KBM-7 (cell line): ENCODE data around the gene STAT6.

Experiments
- DNase-seq: peaks from one replicate; pipeline ENCODE4 v3.0.0-alpha.2; 2015
- in situ Hi-C: fragments of 300-500 bp; cut with MboI; formaldehyde crosslinking; loops from 2 replicates; pipeline ENCODE4 v1.14.3; 2020; ENCODE audit warnings: low sequenced_read_pairs, low pct_unique_long_range_greater_than_20kb, mixed read lengths

The STAT6 gene

GRCh38 chr12:57146961-57147944 is 36.1 kb upstream of the STAT6 start, which contains the start of gene LRP1-AS:
Gene LRP1-AS, minus strand, starts transcription at chr12:57147619.
- in situ Hi-C loops = no loop called here
- no peak for DNase-seq

DNA sequence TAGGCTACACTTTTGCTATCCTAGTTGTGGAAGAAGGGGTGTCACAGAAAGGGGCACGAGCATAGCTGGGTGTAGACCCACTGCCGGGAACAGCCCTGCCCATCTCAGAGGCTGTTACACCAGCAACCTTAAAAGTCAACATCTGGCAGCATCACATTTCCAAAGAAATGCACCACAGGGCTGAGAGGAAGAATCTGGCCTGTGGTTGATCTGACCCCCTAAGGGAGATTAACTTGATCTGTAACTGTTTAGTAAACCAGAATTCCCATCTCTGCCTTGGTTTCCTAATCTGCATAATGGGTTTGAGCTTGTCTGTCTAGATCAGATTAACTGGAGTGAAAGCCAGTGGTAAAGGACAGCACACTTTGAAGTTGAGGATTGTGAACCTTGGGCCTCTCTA is 34.9 kb upstream of the STAT6 start:
- DNase-seq = no peak
- in situ Hi-C loops = no loop called here

- in situ Hi-C loops = no loop called here
- no peak for DNase-seq
Observed at GRCh38 chr12:57145460-57146059, 34.4 kb upstream of the STAT6 start.

GRCh38 chr12:57143454-57143853 is 32.3 kb upstream of the STAT6 start:
- DNase-seq = no peak
- in situ Hi-C loops = no loop called here

DNA sequence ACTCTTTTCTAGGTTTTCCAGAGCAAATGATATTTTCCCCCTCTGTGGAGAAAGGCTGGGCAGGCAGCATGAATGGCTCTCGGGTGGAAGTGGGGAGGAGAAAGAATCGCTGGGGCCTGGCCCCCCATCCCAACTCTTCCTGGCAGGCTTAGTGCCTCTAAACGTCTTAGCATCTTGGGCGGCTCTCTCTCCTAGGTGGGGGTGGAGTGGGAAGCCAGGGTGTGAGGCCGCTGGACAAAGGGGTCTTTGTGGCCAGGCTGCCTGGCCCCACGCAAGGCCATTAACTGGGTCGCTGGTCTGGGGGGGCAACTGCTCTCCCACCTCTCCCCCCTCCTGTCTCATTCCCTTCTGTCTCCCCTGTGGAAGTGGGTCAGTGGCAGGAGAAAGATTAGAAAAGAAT is 31.6 kb upstream of the STAT6 start:
- DNase-seq = no peak
- in situ Hi-C loops = no loop called here

- DNase-seq = no peak
- in situ Hi-C loops = no loop called here
Observed at GRCh38 chr12:57142121-57142520, 31.0 kb upstream of the STAT6 start.

- in situ Hi-C loops = no loop called here
- DNase-seq = no peak
Observed at GRCh38 chr12:57141249-57141648, 30.1 kb upstream of the STAT6 start.

DNA sequence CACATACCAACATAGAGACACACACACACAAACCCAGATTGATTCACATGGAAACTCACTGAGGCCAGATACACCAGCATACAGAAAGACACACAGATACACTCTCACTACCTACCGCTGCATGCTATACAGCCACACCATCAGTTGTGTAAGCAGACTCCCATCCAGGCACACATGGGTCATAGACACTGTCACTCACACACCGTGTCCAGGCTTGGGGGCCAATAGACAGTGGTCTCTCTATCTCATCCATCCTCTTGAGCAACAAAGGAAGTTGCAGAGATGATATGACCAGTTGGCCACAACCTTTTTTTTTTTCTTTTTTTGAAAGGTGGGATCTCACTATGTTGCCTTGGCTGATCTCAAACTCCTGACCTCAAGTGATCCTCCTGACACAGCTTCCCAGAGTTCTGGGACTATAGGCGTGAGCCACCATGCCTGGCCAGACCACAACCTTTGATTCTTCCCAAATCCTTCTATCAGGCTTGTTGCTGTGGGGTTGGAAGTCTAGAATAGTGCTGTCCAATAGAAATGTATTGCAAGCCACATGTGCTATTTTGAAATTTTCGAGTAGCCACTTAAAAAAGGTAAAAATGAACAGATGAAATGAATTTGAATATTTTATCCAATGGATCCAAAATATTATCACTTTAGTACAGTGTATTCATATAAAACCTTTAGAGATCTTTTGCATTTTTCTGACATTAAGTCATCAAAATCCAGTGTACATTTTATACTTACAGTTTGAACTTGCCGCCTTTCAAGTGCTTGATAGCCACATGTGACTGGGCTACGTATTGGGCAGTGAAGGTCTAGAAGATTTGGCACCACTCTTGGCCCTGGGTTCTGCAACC is 28.9 kb upstream of the STAT6 start:
- in situ Hi-C loops = no loop called here
- no peak for DNase-seq

GRCh38 chr12:57138526-57139272 is 27.5 kb upstream of the STAT6 start:
- DNase-seq = no peak

DNA sequence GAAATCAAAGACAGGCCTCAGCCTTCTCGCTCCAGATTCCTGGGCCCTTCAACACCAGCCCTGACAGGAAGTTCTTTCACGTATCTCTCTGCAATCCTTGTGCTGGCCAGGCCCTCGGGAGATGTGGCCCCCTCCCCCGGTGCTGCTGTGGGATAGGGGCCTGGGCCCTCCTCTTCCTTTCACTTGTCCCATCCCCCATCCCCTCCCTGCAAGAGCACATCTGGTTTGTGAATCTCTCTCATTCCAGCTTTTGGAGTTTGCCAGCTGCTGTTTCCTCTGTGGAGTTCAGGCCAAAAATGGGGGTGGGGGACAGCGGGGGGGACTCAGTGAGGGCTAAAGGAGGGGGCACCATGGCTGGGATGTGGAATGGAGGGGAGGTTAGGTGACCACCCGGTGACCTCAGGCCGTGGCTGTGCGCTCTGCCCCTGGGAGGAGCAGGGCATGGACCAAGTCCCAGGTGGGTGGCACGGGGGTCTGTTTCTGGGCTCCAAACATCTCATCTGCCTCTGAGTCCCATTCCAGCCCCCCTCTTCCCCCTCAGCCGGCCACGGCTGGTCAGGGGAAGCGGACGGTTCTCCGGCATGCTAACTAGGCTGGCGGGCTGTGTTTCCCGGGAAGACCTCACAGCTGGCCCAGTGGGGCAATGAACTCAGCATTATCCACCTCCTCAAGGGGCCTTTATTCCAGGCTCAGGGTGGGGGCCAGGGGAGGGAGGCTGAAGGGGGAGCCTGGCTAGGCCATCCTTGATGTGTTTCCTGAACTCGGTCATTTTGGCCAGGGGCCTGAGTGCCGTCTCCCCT is 24.6 kb upstream of the STAT6 start:
- DNase-seq = no peak

More at GRCh38 chr12:57138526-57139272, 27.5 kb upstream of the STAT6 start:
- in situ Hi-C loops = no loop called here

GRCh38 chr12:57134949-57135348 is 23.8 kb upstream of the STAT6 start:
- in situ Hi-C loops = no loop called here
- DNase-seq = no peak

More for the DNA sequence above, 24.6 kb upstream of the STAT6 start:
- in situ Hi-C loops = no loop called here

DNA sequence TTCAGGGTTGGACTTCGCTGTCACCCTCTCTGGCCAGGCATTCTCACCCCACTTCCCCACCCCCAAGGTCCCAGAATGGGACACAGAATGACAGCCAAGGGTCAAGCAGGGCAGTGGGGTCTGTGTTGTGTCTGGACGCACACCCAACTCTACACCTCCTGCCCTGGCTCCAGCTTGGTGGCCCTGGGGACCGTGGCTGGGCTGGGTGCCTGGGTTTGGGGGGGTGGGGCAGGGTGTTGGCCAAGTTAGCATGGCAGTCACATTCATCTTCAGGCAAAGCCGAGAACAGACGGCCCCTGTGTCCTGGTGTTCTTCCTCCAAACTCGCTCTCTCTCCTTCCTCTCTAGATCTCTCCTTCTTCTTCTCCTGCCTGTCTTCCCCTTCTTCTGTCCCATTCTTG is 22.8 kb upstream of the STAT6 start:
- in situ Hi-C loops = no loop called here

GRCh38 chr12:57133013-57133569 is 21.9 kb upstream of the STAT6 start:
- no peak for DNase-seq
- in situ Hi-C loops = no loop called here

More for the DNA sequence above, 22.8 kb upstream of the STAT6 start:
- DNase-seq = no peak

- in situ Hi-C loops = no loop called here
- DNase-seq = no peak
Observed at GRCh38 chr12:57131896-57132744, 21.0 kb upstream of the STAT6 start.

GRCh38 chr12:57130941-57131340 is 19.8 kb upstream of the STAT6 start:
- DNase-seq = no peak
- in situ Hi-C loops = no loop called here

- in situ Hi-C loops = no loop called here
- DNase-seq = no peak
Observed at GRCh38 chr12:57129889-57130288, 18.7 kb upstream of the STAT6 start.

DNA sequence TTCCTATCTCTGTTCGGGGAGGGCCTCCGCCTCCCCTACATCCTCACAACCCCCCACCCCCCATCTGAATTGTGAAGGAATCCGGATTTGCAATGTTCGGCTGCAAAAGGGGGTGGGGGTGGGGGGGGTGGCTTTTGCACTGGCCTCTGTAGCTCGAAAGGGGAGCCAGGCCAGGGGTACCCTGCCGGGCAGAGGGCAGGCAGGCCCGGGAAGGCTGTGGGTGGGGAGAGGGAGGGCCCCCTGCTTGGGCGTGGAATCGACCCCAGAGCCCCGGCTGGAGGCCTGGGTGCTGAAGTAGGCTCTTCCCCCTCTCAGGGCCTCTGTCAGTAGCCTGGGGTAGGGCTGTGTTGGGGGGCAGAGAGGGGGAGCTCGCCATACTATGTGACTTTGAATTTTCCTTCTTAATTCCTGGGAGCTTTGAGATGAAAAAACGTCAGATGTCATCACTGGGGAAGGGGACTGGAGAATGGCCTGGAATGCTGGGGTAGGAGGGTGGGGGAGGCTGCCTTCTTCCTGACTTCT is 18.2 kb upstream of the STAT6 start:
- DNase-seq = no peak
- in situ Hi-C loops = no loop called here
